ENCODE results near the gene KRTAP2-3. TPM values are rescaled to one million over a fixed set of nuclear protein-coding genes. Genes with fewer than 3 reads are reported as not detected.

Gene KRTAP2-3
- total RNA-seq, 2 experiments from 2014 or later, result not detected

DNA sequence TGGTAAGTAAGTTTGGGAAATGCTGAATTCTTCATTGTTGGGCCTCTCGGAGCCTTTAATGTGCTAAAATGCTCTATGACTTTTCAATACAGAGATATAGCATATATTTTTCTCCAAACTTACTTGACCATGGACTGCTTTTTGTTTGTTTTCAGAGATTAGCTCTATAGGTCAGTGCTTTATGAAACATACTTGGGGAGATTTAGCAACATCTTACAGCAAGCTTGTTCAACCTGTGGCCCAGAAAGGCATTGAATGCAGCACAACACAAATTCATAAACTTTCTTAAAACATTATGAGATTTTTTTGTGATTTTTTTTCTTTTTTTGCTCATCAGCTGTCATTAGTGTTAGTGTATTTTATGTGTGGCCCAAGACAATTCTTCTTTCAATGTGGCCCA is 50.0 kb downstream of the KRTAP2-3 start:
- ATAC-seq (ENCODE audit: low read depth) (no peak), DNase-seq (no peak)
- POLR2A ChIA-PET, result no interaction called here
- no peaks in the 10 kb centered on the region for H3K4me1 Mint-ChIP-seq
- H3K36me3 Mint-ChIP-seq, result no peaks in the 10 kb centered on the region
- H3K27ac Mint-ChIP-seq, result no peak overlapping the region
- no peak overlapping the region for H3K4me3 Mint-ChIP-seq
- no peaks in the 10 kb centered on the region for H3K9me3 Mint-ChIP-seq
- H3K27me3 Mint-ChIP-seq, result peaks cover 2% of the 10 kb centered on the region

DNA sequence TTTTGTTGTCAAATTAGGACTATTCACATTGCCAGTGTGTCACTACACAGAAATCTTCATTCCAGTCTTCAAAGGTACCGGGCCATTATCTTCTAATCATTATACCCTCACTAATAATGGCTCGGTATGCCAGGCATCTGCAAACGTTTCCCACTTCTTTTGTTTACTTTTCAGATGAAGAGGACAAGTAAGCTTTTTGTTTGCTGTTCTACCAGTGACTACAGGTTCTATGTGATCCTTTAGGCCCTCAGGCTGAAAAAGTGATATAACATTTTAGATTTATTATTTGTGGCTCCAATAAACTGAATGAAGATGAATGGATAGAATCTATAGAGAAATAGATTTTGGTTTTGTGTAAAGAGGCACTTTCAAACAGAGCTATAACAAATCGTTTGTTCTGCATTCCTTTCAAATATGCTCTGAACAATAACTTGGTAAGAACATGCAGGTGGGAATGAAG is 50.6 kb downstream of the KRTAP2-3 start:
- H3K36me3 Mint-ChIP-seq, result no peaks in the 10 kb centered on the region
- H3K27ac Mint-ChIP-seq, result no peak overlapping the region
- peaks cover 1% of the 10 kb centered on the region for H3K27me3 Mint-ChIP-seq
- POLR2A ChIA-PET, result no interaction called here
- DNase-seq (no peak), ATAC-seq (ENCODE audit: low read depth) (no peak)
- H3K9me3 Mint-ChIP-seq, result no peaks in the 10 kb centered on the region
- H3K4me3 Mint-ChIP-seq, result no peak overlapping the region
- no peaks in the 10 kb centered on the region for H3K4me1 Mint-ChIP-seq

Other genes with a start within 250 kb of the KRTAP2-3 start
- 10 to 100 TPM; 25.7 to 28.6 TPM for gene KRT10, start 237.5 kb downstream of the KRTAP2-3 start, total RNA-seq
- gene KRT12, start 192.9 kb downstream of the KRTAP2-3 start, total RNA-seq, result not detected
- not detected for gene KRT20, start 174.9 kb downstream of the KRTAP2-3 start, total RNA-seq
- not detected for gene KRT23, start 122.5 kb downstream of the KRTAP2-3 start, total RNA-seq
- not detected for gene KRT39, start 93.2 kb downstream of the KRTAP2-3 start, total RNA-seq
- gene KRT40, start 75.8 kb downstream of the KRTAP2-3 start, total RNA-seq, result not detected
- not detected for gene KRTAP3-3, start 66.0 kb downstream of the KRTAP2-3 start, total RNA-seq
- gene KRTAP3-2, start 60.2 kb downstream of the KRTAP2-3 start, total RNA-seq, result not detected
- not detected for gene KRTAP3-1, start 51.0 kb downstream of the KRTAP2-3 start, total RNA-seq
- gene KRTAP1-5, start 32.9 kb downstream of the KRTAP2-3 start, total RNA-seq, result not detected
- not detected for gene KRTAP1-4, start 29.9 kb downstream of the KRTAP2-3 start, total RNA-seq
- gene KRTAP1-3, start 25.2 kb downstream of the KRTAP2-3 start, total RNA-seq, result not detected
- not detected for gene KRTAP1-1, start 18.7 kb downstream of the KRTAP2-3 start, total RNA-seq
- gene KRTAP2-1, start 12.8 kb downstream of the KRTAP2-3 start, total RNA-seq, result not detected
- gene KRTAP2-2, start 4.9 kb downstream of the KRTAP2-3 start, total RNA-seq, result not detected
- not detected for gene KRTAP2-4, start 5.8 kb upstream of the KRTAP2-3 start, total RNA-seq
- not detected for gene KRTAP4-7, start 24.0 kb upstream of the KRTAP2-3 start, total RNA-seq
- gene KRTAP4-8, start 38.0 kb upstream of the KRTAP2-3 start, total RNA-seq, result not detected
- not detected for gene KRTAP4-16, start 42.1 kb upstream of the KRTAP2-3 start, total RNA-seq
- not detected for gene KRTAP4-9, start 45.3 kb upstream of the KRTAP2-3 start, total RNA-seq
- gene KRTAP4-11, start 58.3 kb upstream of the KRTAP2-3 start, total RNA-seq, result not detected
- gene KRTAP4-12, start 64.1 kb upstream of the KRTAP2-3 start, total RNA-seq, result not detected
- not detected for gene KRTAP4-6, start 80.4 kb upstream of the KRTAP2-3 start, total RNA-seq
- not detected for gene KRTAP4-5, start 89.7 kb upstream of the KRTAP2-3 start, total RNA-seq
- gene KRTAP4-4, start 100.6 kb upstream of the KRTAP2-3 start, total RNA-seq, result not detected
- gene KRTAP4-3, start 108.1 kb upstream of the KRTAP2-3 start, total RNA-seq, result not detected
- not detected for gene KRTAP4-2, start 118.1 kb upstream of the KRTAP2-3 start, total RNA-seq
- gene KRTAP4-1, start 124.8 kb upstream of the KRTAP2-3 start, total RNA-seq, result not detected
- not detected for gene KRTAP9-1, start 129.8 kb upstream of the KRTAP2-3 start, total RNA-seq
- not detected for gene KRTAP9-2, start 166.5 kb upstream of the KRTAP2-3 start, total RNA-seq
- not detected for gene KRTAP9-3, start 172.3 kb upstream of the KRTAP2-3 start, total RNA-seq
- not detected for gene KRTAP9-8, start 177.9 kb upstream of the KRTAP2-3 start, total RNA-seq
- gene KRTAP9-4, start 189.6 kb upstream of the KRTAP2-3 start, total RNA-seq, result not detected
- not detected for gene KRTAP9-9, start 195.3 kb upstream of the KRTAP2-3 start, total RNA-seq
- gene KRTAP9-6, start 205.3 kb upstream of the KRTAP2-3 start, total RNA-seq, result not detected
- not detected for gene KRTAP9-7, start 215.6 kb upstream of the KRTAP2-3 start, total RNA-seq
- not detected for gene KRTAP29-1, start 242.7 kb upstream of the KRTAP2-3 start, total RNA-seq
- gene KRTAP16-1, start 249.2 kb upstream of the KRTAP2-3 start, total RNA-seq, result not detected